GM19099 (cell line): ENCODE data around the gene NMT2.

Experiments used
- POLR2A ChIP-seq: IDR thresholded peaks from 3 replicates; pipeline ENCODE4 v1.6.1; 2011; ENCODE audit warnings: low read depth; ENCODE audit not compliant: insufficient read length; ENCODE audit errors: extremely low read depth

NMT2 gene

DNA sequence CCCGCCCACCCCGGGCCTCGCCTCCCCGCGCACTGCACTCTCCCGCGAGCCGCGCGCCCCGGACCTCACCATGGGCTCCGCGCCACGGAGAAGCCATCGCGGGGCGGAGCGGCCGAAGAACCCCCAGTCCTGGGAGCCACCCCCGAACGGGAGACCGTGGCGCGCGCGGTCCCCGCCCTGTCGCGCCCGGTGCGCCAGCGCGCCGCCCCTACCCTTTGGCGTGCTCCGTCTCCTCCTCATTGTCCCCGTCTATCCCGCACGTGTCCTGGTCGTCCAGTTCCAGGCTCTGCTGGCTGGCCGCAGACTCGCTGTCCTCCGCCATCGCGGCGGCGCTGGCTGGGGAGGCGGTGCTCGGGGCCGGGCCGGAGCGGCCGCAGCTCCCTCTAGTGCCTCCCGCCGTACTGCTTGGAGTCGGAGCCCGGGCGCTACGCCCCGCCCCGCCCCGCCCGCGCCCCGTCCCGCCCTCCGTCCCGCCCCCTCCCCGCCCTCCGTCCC is at the start of gene NMT2:
NMT2 (minus strand) TSS at position 403 of the 495 bp plus-strand sequence; CDS start at position 322, 81 bp downstream.
- TF ChIP-seq POLR2A: peak; percentile 76

DNA sequence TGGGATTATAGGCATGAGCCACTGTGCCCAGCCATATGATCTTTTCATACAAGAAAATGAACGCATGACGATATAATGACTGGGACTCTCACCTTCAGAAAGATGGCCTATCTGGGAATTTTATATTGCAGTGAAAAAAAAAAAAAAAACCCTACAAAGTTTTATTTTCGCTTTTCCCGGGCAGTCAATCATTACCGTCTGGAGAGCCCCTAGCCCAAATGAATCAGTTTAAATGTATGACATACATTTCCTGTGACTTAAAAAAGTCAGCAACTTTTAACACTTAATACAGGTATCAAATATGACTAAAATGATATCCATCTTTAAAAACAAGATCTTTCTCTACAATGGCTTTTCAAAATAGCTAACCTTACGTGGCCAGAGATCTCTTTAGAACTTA is 48.2 kb upstream of the NMT2 start:
- TF ChIP-seq POLR2A: no peak

DNA sequence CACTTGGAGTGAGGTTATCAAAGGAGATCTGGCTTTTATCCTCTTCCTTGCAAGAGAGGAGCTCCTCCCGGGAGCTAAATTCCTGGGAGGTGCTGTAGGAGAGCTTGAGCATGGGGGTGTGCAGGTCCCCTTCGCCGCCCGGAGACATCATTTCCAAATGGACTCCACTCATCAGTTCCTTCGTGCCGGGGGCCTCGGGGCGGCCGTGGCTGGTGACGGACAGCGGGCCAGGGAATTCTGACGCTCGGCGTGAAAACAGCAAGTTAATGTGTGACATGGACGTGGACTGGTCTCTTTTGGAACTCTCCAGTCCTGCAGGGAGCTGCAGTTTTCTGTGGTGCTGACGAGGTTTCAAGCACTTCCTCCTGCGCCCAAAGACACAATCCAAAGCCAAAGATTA is 45.7 kb upstream of the NMT2 start:
- no peak for TF ChIP-seq POLR2A

DNA sequence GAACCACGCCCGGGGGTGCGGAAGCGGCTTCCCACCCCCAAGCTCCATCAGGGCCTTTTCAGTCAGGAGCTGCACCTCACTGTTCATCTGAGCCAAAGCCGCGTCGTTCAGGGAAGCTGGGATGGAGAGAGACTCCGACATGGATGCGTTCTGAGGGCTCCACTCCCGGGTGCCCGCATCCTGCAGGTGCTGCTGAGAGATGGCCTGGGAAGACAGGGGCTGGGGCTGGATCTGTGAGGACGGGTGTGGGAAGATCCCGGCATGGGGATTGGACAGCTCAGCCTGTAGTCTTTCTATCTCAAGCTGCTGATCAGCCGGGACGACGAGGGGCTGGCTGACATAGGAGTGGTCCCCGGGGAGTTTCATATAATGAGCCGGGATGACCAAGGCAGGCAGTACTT is 45.0 kb upstream of the NMT2 start:
- no peak for TF ChIP-seq POLR2A

DNA sequence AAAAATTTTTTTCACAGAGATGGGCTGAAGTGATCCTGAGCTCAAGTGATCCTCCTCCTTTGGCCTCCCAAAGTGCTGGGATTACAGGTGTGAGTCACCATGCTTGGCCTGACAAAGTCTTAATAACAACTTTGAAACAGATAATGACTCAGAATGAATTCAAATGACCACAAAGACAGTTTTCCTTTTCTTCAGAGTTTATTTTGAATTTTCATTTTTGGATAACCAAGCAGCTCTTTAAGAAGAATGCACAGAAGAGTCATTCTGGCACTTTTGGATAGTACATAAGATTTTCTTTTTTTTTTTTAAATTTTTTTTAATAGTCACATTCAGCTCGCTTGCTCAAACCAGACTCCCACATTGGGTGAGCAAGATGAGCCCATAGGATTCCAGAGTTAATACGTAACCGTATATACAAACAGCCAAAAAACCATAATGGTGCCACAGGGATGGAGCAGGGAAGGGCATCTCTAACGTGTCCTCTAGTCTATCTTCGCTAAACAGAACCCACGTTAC is 43.0 kb upstream of the NMT2 start:
- TF ChIP-seq POLR2A: no peak

DNA sequence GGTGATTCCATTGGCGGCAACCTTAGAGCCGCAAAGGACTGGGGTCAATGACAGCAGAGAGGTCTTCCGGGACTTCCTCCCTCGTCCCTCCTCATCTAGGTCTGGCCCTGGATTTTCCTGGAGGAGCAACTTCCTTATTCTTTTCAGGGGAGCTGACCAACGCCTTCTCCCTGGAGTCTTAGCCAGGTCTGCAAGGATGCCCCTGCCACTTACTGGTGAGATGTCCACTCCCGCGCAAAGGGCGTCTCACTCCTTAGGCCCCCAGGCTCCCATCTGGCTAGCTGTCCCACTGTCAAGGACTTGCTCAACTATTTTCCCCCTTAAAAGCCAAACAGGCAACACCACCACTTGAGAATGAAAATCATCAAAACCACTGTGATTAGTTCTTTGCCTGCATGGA is 42.0 kb upstream of the NMT2 start:
- no peak for TF ChIP-seq POLR2A

DNA sequence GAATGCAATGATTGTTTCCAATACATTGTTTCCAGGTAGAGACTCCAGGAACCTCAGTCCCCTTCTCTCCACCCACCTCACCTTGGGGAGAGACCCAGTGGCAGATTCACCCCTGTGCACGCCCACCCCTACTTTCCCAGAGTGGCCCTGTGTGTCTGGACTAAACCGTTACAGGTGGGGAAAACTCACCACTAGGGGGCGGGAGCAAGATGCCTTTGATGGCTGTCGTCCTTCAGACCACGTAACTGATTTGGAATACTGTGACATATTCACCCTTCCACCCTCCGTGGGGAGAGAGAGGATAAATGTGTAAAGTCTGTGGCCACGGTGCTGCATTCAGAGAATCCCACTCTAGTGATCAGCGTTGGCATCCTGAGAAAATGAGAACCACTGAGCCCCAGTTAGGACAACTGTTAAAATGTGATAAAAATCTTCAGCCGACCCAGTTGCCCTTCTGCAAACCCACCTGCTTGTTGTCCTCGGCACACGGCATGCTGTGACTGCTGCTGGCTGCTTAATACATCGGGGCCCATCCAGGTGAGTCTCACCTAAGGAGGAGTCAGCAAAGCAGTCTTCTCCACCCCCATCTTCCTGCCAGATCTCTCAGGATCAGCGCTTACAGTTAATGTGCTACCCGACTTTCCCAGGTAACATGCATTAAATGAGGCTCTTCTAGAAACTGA is 41.5 kb upstream of the NMT2 start:
- no peak for TF ChIP-seq POLR2A

DNA sequence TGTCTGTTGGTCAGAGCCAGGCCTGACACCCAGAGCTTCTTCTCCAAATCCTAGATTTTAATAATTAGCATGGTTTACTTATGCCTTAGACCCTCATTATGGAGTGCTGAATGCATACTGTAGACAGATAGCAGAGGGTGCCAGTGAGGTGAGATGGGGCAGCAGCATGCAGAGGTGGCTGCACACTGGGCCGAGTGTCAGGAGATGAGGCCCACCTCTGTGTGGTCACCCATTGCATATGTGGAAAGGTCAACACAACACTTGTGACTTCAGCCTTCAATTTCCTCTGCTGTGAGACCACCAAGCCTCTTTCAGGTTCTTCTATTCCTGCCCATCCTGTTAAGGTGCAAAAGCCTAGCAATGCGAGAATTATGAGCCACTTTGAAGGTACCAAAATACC is 39.7 kb upstream of the NMT2 start:
- TF ChIP-seq POLR2A: no peak

DNA sequence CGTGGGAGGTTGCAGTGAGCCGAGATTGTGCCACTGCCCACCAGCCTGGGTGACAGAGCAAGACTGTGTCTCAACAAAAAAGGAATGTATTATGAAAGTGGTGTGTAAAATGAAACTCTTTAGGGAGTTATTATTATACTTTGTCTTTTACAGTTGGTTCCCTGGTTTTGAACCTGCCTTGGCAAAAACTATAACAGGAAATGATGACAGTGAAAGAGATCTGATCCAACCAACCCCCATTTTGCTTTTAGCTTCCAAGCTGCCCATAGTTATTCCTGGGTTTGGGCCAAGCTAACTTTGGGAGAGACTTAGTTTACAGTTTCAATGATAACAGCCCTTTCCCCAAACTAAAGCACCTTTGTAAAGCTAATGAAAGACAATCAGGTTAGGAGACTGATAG is 34.1 kb upstream of the NMT2 start:
- no peak for TF ChIP-seq POLR2A

DNA sequence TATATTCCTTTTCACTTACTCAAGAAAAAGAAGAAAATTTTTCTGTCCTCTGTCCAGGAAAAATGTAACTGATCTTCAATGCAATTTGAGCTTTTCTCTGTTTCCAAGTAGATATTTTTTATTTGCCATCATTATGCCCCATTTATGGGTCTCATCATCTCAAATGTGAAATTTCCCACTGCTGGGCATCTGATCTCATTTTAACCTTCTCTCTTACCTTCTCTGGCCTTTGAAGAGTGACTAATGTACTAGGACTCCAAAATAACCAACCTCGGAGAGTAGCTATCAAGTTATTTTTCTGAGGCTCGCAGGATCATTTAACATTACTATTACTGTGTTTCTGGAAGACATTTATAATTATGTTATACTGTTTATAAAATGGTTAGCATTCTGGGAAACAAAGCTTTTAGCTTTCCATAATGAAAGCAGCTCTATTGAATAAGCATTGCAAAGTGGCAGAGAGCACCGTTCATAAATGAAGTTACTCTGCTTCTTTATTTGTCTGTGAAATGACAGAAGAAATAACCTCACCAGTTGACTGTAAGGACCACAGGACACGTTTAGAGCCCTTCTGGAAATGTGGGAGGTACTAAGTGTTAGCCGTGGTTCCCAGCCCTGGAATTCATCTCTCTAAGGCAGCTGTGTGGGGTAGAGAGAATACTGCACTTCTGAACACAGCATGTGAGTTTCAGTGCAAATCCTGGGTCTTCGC is 33.3 kb upstream of the NMT2 start:
- no peak for TF ChIP-seq POLR2A

DNA sequence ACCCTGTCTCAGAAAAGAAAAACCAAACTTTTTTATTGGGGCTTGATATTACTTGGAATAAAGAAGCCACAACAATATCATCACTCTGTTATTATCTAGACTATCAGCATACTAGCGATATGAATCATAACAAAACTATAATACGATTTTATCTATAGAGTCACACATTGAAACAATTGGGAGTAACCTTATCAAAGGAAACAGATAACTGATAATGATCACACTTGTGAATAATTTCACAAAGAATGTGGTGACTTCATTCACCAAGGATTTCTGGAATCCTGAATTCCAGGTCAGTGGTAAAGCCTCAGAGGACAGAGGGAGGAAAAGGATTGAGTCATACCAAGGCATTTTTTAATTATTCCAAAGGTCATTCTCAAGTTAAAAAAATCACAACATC is 32.1 kb upstream of the NMT2 start:
- no peak for TF ChIP-seq POLR2A

DNA sequence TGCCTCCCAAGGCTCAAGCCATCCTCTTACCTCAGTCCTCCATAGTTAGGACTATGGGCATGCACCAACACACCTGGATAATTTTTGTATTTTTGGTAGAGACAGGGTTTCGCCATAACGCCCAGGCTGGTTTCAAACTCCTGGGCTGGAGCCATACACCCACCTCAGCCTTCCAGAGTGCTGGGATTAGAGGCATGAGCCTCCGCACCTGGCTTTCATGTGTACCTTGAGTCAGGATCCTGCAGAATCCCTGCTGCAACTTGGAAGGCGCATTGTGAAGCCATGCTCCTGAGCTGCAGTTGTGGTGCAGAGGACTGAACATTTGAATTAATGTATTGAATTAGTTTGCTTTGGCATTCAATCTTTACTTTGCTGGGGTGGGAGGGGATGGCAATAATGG is 29.4 kb upstream of the NMT2 start:
- TF ChIP-seq POLR2A: no peak

DNA sequence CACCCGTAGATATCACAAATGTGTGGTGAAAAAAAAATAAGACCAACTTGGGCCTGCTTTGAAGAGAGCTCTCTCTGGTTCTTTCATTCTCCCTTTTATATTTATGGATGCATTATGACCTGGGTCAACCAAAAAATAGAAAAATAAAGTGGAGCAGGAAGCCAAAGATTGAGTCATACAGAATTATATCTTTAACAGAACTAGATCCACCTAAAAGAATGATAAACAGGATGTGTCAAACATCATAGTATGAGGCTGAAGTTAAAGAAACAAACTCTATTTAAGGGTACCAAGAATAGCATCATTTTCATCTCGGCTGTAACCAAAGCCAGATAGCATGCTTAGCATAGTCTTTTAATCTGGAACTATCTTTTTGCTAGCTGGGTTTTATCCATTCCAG is 28.8 kb upstream of the NMT2 start:
- no peak for TF ChIP-seq POLR2A

DNA sequence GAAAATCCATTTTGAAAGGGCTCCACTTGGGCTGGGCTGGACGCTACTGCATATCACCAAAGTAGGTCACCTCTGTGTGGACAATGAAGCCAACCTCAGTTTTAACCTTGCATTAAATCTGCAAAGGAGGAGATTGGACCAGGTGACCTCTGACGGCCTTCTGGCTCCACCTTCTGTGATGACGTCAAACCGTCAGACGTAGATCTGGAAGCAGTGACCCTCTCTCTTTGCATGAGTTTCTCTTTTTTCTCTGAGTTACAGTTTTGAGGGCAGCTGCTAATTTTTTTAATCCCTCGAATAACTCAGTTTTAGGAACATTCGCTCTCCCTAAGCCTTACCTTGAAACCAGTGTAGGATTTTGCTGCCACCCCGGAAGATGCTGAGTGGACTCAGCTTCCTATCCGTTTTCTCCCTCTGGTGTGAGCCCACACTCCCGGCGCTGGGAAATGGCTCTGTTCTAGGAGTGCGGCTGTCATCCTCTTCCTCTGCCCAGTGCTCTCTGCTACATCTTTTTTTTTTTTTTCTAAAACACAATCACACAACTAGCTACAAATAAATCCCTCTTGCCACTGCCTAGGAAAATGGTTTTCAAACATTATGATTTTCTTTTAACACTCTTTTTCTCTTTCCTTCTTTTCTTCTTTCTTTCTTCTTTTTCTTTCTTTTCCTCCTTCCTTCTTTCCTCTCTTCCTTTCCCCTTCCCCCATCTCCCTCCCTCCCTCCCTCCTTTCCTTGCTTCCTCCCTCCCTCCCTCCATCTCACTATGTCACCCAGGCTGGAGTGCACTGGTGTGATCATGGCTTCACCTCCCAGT is 27.7 kb upstream of the NMT2 start:
- TF ChIP-seq POLR2A: no peak

DNA sequence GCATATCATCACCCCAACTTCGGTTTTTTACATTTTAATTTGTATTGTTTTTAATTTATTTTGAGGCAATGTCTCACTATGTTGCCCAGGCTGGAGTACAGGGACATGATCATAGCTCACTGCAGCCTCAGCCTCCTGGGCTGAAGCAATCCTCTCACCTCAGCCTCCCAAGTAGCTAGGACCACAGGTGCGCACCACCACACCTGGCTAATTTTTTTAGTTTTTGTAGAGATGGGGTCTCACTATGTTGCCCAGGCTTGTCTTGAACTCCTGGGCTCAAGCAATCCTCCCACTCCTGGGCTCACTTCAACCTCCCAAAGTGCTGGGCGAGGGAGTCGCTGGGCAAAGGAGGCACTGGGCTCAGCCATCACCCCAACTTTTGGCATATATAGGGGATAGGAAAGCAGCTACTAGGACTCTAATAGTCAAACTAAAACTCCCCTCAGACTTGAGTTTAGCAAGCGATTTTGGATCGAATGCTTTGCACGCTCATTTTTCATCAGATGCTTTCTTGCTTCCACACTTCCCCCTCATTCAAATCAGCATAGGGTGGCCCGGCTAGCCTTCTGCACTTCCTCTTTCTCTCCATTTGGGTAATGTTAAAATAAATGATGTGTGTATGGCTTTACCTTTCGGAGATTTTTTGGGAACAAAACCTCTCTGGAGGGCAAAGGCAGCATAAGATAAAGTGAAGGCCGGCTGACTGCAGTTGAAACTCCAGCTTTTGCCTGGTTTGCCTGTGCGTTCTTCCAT is 20.8 kb upstream of the NMT2 start:
- TF ChIP-seq POLR2A: no peak
